ENCODE data around the gene TMX1.

GRCh38 chr14:51304438-51304837, 64.4 kb downstream of the TMX1 start:
- no peak for TF ChIP-seq CTCF (IDR thresholded peaks at IDR 0.05)
- no peak for TF ChIP-seq POLR2A (IDR thresholded peaks at IDR 0.05)
